Endodermal cell (in vitro differentiated cells): ENCODE measurements around the gene LRRC43. TPM values are rescaled to one million over a fixed set of nuclear protein-coding genes. Genes with fewer than 3 reads are reported as not detected.

Source experiments
- DNase-seq: peaks from one replicate; pipeline ENCODE4 v3.0.0-alpha.2; 2017
- H3K27ac ChIP-seq: 2 replicates; pipeline ENCODE4 v1.5.1; 2013; ENCODE audit warnings: mild to moderate bottlenecking, low read depth, low read length, moderate library complexity
- H3K27me3 ChIP-seq: 2 replicates; pipeline ENCODE4 v1.6.1; 2013; ENCODE audit warnings: mild to moderate bottlenecking, low read length, moderate library complexity; ENCODE audit not compliant: insufficient read depth, control insufficient read depth, poor library complexity, severe bottlenecking
- H3K36me3 ChIP-seq: 2 replicates; pipeline ENCODE4 v1.7.0; 2013; ENCODE audit warnings: mild to moderate bottlenecking, low read length, moderate library complexity; ENCODE audit not compliant: control insufficient read depth, insufficient read depth
- H3K4me1 ChIP-seq: one replicate; pipeline ENCODE4 v1.7.0; 2013; ENCODE audit warnings: low read length; ENCODE audit not compliant: control insufficient read depth, insufficient read depth
- H3K4me3 ChIP-seq: 2 replicates; pipeline ENCODE4 v1.5.1; 2013; ENCODE audit warnings: mild to moderate bottlenecking, low read length, moderate library complexity
- H3K9ac ChIP-seq: 2 replicates; pipeline ENCODE4 v1.6.1; 2013; ENCODE audit warnings: mild to moderate bottlenecking, low read length, moderate library complexity; ENCODE audit not compliant: poor library complexity, severe bottlenecking; ENCODE audit errors: extremely low read depth
- H3K9me3 ChIP-seq: 2 replicates; pipeline ENCODE4 v1.6.1; 2013; ENCODE audit warnings: mild to moderate bottlenecking, low read length, moderate library complexity; ENCODE audit not compliant: control insufficient read depth
- H3K27ac Mint-ChIP-seq: 2 replicates; pipeline ENCODE4 v1.8.0; 2020; ENCODE audit warnings: mixed read lengths
- H3K27me3 Mint-ChIP-seq: 2 replicates; pipeline ENCODE4 v1.8.0; 2021; ENCODE audit warnings: mild to moderate bottlenecking, mixed read lengths; ENCODE audit not compliant: insufficient read depth
- H3K36me3 Mint-ChIP-seq: 2 replicates; pipeline ENCODE4 v1.8.0; 2020; ENCODE audit warnings: low read depth, mixed read lengths
- H3K4me1 Mint-ChIP-seq: 2 replicates; pipeline ENCODE4 v1.8.0; 2020; ENCODE audit warnings: mixed read lengths
- H3K4me3 Mint-ChIP-seq: 2 replicates; pipeline ENCODE4 v1.8.0; 2020; ENCODE audit warnings: mild to moderate bottlenecking, moderate library complexity, mixed read lengths
- H3K9me3 Mint-ChIP-seq: 2 replicates; pipeline ENCODE4 v1.8.0; 2020; ENCODE audit warnings: mild to moderate bottlenecking, mixed read lengths
- WGBS, 2 experiments: methylation state at CpG; one replicate each; pipeline versions ENCODE4 v1.1.5 to v1.1.7; 2013; ENCODE audit warnings: missing lambda C conversion rate in 2 of 2, mixed read lengths in 1 of 2; ENCODE audit not compliant: insufficient coverage in 1 of 2, insufficient read length in 1 of 2; 5-methylcytosine and 5-hydroxymethylcytosine counted together
- total RNA-seq, 2 donors: library from RNA; stranded (reverse); fragmentation: NEBNext Ultra II Directional in 1 of 2; extraction: Animal tissue kit (Norgen Biotek cat#: 25700) in 1 of 2; gene quantifications; 2 replicates in 1 of 2; 3 replicates in 1 of 2; pipeline ENCODE4 v1.2.1, GENCODE V29; 2021
- TF ChIP-seq, protein P1 (sequence below): fragments of 200-600 bp; sonication (generic); conservative IDR thresholded peaks from 2 replicates; pipeline ENCODE4 v1.5.0; 2021; ENCODE audit warnings: antibody characterized with exemption, mild to moderate bottlenecking

Gene LRRC43
- total RNA-seq, 2 donors from 2014 or later, result 1.5 to 2.4 TPM

- Histone ChIP-seq H3K36me3 (no peaks in the 10 kb centered on the region), H3K9ac (no peak overlapping the region), H3K4me1 (no peaks in the 10 kb centered on the region), H3K9me3 (no peaks in the 10 kb centered on the region), H3K4me3 (no peak overlapping the region), H3K27me3 (no peaks in the 10 kb centered on the region), H3K27ac (no peak overlapping the region)
- Mint-ChIP-seq H3K9me3 (peaks cover 3% of the 10 kb centered on the region), H3K27ac (no peak overlapping the region), H3K4me3 (no peak overlapping the region), H3K4me1 (no peaks in the 10 kb centered on the region), H3K36me3 (no peaks in the 10 kb centered on the region), H3K27me3 (peaks cover 6% of the 10 kb centered on the region)
- 51 to 69% methylated on average over 6 to 18 of the region's 18 CpGs for WGBS, 2 experiments
- DNase-seq, result peak; percentile 98
- TF ChIP-seq, protein P1, sequence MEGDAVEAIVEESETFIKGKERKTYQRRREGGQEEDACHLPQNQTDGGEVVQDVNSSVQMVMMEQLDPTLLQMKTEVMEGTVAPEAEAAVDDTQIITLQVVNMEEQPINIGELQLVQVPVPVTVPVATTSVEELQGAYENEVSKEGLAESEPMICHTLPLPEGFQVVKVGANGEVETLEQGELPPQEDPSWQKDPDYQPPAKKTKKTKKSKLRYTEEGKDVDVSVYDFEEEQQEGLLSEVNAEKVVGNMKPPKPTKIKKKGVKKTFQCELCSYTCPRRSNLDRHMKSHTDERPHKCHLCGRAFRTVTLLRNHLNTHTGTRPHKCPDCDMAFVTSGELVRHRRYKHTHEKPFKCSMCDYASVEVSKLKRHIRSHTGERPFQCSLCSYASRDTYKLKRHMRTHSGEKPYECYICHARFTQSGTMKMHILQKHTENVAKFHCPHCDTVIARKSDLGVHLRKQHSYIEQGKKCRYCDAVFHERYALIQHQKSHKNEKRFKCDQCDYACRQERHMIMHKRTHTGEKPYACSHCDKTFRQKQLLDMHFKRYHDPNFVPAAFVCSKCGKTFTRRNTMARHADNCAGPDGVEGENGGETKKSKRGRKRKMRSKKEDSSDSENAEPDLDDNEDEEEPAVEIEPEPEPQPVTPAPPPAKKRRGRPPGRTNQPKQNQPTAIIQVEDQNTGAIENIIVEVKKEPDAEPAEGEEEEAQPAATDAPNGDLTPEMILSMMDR, result peak; percentile 93
Measured at GRCh38 chr12:122190842-122191668, 8.1 kb downstream of the LRRC43 start.

DNA sequence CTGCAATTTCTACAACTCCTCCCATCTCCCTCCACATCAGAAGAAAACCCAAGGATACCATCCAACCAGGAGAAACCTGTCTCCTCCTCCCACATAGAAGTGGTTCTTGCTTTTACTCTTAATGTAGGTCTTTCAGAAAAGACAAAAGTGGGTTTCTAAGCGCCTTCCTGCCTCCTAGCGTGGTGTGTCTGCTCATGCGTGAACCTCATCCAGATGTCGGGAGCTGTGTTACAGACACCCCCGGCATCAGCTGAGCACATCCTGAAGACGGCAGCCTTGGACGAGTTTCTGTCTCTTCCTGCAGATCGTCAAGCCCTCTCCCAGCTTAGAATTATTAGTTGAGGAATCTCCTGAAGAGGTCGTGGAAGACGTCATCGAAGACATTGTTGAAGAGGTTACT lies 9.5 kb downstream of the LRRC43 start:
- no peaks in the 10 kb centered on the region for H3K36me3 ChIP-seq
- Mint-ChIP-seq H3K27me3 (peaks cover 6% of the 10 kb centered on the region), H3K4me3 (no peak overlapping the region), H3K9me3 (peaks cover 3% of the 10 kb centered on the region), H3K36me3 (no peaks in the 10 kb centered on the region), H3K4me1 (no peaks in the 10 kb centered on the region), H3K27ac (no peak overlapping the region)
- H3K4me3 ChIP-seq, result no peak overlapping the region
- H3K9ac ChIP-seq, result no peak overlapping the region
- H3K27me3 ChIP-seq, result no peaks in the 10 kb centered on the region
- no peaks in the 10 kb centered on the region for H3K9me3 ChIP-seq
- TF ChIP-seq, protein P1, result no peak
- 92 to 94% methylated on average over 11 of the region's 11 CpGs for WGBS, 2 experiments
- H3K27ac ChIP-seq, result no peak overlapping the region
- H3K4me1 ChIP-seq, result no peaks in the 10 kb centered on the region
- no peak for DNase-seq

DNA sequence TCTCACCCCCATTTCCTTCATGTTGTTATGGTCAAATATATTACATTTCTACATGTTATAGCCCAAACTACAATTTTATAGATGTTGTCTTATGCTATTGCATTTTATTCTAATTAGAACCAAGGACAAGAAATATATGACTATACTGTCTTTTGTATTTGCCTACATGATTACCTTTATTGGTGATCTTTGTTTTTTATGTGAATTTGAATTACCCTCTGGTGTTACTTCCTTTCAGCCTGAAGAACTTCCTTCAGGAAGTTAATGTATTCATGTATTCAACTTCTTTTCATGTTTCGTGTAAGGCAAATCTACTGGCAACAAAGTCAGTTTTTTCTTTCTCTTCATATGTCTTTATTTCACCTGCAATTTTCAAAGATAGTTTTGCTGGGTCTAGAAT lies 11.9 kb downstream of the LRRC43 start:
- H3K27me3 Mint-ChIP-seq, result peaks cover 10% of the 10 kb centered on the region
- H3K27ac Mint-ChIP-seq, result no peak overlapping the region
- H3K9me3 Mint-ChIP-seq, result peaks cover 3% of the 10 kb centered on the region
- H3K4me1 ChIP-seq, result no peaks in the 10 kb centered on the region
- H3K9ac ChIP-seq, result no peak overlapping the region
- WGBS, 2 experiments, result 92 to 100% methylated on average over 1 of the region's 1 CpG
- H3K27ac ChIP-seq, result no peak overlapping the region
- H3K36me3 ChIP-seq, result no peaks in the 10 kb centered on the region
- H3K4me3 ChIP-seq, result no peak overlapping the region
- H3K36me3 Mint-ChIP-seq, result no peaks in the 10 kb centered on the region
- H3K27me3 ChIP-seq, result no peaks in the 10 kb centered on the region
- no peaks in the 10 kb centered on the region for H3K9me3 ChIP-seq
- no peak for DNase-seq
- TF ChIP-seq, protein P1, result no peak
- H3K4me1 Mint-ChIP-seq, result no peaks in the 10 kb centered on the region
- no peak overlapping the region for H3K4me3 Mint-ChIP-seq
